HG03045 (cell line): Measurements from ENCODE around the gene SERGEF.
"Not testable (repeated sequence)": the region's sequence is repeated elsewhere in the genome, so short reads cannot be mapped to it uniquely, and the experiment has no call there.

Source experiments
- ATAC-seq: cut with Tn5 transposase; IDR thresholded peaks from one replicate; pipeline ENCODE4 v1.9.1; 2021; ENCODE audit warnings: mild to moderate bottlenecking, moderate library complexity; ENCODE audit not compliant: unreplicated experiment

SERGEF gene

DNA sequence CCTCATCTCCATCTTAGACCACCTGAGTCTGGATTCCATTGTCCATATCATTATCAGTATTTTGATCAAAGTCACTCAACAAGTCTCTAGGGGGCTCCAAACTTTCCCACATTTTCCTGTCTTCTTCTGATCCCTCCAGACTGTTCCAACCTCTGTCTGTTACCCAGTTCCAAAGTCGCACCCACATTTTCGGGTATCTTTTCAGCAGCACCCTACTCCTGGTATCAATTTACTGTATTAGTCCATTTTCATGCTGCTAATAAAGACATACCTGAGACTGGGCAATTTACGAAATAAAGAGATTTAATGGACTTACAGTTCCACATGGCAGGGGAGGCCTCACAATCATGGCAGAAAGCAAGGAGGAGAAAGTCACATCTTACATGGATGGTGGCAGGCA lies 144.4 kb downstream of the SERGEF start:
- ATAC-seq = not testable (repeated sequence)

DNA sequence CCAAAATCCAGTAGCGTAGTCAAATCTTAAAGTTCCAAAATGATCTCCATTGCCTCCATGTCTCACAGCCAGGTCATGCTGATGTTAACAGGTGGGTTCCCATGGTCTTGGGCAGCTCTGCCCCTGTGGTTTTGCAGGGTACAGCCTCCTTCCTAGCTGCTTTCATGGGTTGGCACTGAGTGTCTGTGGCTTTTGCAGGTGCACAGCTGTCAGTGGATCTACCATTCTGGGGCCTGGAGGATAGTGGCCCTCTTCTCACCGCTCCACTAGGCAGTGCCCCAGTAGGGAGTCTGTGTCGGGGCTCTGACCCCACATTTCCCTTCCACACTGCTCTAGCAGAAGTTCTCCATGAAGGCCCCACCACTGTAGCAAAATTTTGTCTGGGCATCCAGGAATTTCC lies 145.5 kb downstream of the SERGEF start:
- ATAC-seq = no peak

DNA sequence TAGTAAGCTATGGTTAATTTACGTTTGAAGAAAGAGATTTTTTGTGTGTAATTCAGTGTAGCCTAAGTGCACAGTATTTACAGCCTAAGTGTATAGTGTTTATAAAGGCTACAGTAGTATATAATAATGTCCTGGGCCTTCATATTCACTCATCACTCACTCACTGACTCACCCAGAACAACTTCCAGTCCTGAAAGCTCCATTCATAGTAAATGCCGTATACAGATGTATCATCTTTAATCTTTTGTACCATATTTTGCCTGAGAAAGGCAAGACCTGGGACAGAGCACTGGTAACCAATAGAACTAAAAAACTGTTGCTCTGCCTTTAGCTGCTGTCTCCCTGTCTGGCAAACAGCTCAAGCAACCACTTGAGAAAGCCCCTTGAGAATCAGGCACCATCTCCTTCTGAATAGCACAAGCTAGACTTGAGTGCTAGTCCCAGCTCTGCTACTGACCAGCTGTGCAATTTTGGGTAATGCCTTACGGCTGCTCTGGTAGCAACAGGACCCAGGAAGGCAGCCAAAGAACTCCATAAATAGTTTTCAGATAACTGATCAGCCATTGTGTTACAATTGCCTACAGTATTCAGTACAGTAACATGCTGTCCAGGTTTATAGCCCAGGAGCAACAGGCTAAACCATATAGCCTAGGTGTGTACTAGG lies 146.9 kb downstream of the SERGEF start:
- no peak for ATAC-seq

DNA sequence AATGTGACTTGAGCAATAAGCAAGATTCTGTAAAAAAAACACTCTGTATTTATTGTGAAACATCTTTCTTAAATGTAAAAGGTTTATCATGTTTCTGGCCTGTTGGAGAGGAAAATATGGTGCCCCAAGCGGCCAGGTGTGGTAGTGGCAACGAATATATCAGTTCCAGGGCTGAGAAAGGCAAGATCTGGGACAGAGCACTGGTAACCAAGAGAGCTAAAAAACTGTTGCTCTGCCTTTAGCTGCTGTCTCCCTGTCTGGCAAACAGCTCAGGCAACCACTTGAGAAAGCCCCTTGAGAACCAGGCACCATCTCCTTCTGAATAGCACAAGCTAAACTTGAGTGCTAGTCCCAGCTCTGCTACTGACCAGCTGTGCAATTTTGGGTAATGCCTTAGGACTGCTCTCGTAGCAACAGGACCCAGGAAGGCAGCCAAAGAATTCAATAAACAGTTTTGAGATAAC lies 148.3 kb downstream of the SERGEF start:
- no peak for ATAC-seq

DNA sequence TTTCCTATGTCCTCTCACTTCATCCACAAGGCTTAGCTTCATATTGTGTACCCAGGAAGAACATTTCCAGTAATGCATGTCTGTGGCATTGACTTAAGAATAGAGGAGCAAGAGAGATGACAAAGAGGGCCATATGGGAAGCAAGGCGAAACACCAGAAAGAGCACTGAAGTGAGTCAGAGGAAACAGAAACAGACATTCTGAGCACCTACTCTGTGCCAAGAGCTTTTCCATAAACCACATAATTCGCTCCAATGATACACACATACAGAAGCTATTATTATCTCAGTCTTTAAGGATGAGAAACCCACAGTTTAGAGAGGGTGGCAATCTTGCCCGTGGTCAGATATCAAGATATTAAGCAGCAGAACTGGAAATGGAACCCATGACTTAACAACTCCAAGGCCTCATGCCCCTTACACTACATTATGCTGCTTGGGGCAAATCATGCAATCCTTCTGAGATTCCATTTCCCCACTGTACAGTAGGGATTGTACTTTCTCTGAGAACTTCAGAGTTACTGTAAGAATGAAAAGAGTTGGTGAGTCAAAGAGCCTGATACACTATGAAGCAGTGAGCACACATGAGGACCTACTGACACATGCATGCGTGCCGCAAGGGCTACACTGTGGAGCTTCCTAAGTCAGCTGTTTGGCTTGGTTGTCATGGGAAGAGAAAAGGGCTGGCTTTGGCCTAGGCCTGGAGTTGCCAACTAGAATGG lies 151.7 kb downstream of the SERGEF start:
- ATAC-seq = no peak

DNA sequence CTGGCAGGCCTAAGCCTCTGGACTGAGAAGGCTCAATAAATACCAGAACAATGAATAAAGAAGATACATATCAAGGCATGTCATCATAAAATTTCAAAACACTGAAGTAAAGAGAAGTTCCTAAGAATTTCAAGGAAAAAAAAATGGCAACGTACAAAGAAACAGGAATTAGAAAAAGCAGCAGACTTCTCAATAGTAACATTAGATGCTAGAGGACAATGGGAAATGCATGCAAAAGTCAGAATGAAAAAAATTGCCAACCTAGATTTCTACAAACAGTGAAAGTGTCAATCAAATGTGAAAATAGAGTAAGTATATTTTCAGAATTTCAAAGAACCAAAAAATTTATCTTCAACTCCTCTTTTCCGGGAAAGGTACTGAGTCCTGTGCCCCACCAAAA lies 153.3 kb downstream of the SERGEF start:
- ATAC-seq = no peak

DNA sequence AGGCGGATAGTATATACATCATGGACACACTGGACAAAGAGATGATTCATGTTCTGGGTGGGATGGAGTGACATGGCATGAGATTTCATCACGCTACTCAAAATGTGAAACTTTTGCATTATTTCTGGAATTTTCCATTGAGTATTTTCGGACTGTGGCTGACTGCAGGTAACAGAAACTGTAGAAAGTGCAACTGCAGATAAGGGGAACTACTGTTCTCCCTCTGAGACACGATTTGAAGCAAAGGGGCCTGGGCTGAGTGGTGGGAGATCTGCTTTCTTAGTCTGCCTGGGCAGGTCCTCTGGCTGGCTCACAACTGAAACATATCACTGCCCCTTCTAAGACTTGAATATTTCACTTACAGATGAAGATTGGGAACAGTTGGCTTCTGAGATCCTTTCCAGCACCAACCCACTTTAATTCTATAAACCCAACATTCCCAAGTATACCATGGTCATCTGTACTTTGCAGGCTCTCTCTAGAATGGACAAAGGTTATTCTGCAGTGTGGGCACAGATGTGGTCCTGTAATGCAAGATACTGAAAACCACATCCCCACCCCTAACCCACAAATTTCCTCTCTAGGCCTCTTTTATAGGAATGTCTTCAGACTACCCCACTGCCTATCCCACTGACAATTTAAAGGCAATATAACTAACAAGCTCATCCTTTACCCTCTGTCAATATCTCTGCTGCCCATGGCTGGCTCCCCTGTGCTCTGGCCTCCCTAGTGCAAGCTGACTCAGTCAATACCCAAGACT lies 157.1 kb downstream of the SERGEF start:
- no peak for ATAC-seq

DNA sequence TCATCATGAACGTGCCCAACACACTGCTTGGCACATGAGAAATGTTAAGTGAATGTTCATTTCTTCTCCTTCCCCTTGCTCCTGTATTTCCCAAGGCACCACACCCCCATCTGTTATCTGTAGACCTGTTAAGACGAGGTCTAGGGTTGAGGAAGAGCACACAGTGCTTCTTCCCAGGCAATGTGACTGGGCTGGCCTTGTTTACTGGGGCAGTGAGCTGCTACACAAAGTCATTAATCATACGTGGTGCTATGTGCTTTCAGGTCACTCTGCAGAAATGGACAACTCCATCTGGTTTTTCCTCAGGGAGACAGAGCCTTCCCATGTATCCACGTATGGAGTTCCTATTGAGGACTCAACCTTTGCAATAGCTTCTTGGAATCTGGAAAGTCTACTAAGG lies 159.6 kb downstream of the SERGEF start:
- no peak for ATAC-seq

DNA sequence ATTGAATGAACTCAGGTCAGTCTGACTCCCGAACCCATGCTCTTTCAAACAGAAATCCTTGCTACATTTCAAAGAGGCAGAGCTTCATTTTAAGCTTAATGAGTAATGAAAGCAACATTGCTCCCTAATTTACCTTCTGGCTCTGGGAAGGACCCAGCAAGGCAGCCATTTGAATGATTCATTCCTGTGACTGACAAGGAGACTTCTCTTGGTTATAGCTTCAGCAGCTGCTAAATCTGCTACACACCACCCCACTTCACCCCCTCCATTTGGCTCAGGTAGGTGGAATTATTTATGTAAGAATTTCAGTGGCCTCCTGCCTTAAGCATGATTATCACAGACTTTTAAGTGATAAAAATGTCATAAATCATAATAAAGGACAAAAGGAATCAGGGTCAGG lies 160.6 kb downstream of the SERGEF start:
- ATAC-seq = no peak

DNA sequence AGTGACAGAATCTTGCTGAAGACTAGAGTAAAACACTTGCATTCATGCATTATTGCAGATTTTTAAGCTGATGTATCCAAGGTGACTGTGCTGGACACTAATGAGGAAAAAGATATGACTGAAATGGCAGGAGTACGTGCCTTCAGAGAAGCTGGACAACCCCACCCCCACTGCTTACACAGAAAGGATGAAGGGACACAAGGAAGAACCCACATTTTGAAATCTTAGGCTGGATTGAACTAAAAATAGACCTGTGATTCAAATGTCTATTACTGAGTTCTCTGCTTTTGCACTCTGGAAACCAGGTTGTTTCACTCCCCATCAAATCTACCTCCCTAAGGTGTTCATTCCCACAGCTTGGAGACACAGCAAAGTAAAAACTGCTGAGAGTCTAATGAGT lies 161.2 kb downstream of the SERGEF start:
- ATAC-seq = no peak

DNA sequence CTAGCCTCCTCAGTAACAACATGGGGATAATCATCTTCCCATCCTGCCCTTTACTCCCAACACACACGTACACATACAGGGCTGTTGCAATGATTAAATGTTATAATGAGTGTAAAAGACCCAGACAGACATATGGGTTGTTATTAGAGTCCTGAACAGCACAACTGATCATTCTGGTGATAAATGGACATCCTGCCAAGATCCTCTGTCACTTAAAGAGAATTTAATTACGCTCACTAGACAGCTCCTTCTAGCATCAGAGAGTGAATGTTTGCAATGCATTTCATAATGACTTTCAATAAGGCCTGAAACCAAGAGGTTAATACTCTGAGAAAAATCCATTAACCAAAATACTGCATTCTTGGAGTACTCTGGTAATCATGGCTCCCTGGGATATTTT lies 162.5 kb downstream of the SERGEF start:
- no peak for ATAC-seq

DNA sequence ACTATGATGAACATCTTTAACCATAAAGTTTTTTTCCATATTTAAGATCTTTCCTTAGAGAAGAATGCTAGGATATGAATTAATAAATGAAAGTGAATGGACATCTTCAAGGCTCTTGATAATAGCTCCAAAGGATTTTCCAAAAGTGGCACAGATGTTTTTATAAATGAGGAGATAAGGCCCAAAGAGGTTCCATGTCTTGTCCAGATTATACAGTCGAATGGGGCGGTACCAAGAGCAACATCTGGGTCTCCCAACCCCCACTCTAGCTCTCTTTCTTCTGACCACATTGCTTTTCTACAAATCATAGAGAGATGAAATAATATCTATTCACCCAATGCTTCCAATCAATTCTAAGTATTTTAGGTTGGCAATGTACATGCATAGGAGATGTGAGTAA lies 164.1 kb downstream of the SERGEF start:
- no peak for ATAC-seq

DNA sequence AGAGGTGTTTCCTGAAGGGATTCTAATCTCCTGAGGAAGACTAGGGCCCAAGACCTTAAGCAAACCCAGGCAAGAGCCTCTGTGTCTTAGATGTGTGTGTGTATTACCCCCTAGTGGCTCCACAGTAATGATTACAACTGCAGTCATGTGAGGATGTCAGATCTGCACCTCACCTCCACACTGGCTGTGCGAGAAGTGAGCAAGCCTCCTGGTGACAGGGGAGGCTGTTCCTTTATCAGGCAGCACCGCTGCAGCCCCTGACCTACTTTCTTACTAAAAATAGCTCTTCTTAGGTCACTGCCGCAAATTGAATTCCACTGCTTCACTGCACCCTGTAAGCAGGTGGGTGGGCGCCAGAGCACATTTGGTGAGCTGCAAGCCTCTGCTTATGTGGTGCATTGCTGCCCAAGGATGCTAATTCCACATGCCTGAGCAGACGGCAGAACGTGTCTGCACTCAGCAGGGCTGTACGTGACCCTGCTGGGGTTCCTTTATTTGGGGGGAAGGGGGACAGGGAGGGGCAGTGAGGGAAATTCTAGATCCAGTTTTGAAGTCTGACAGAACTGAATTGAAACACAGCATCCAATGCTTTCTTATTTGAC lies 165.9 kb downstream of the SERGEF start:
- no peak for ATAC-seq

DNA sequence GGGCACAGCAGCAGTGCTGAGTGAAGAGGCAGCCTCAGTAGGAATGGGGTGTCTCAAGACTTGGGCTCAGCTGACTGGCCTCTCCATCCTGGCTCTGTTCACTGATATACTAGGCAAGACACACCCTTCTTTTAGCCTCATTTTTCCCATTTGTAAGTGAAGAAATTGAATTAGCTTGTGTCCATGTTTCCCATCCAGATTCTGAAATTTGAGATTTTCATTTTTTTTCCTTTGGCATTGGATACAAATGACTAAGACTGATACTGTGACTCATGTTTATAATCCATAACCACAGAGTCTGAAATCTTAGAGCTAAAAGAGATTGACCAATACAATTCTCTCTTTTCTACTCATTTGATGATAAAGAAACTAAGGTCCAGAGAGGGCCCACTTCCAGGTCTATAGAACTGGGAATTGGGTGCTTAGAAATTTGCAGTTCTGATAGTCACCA lies 167.4 kb downstream of the SERGEF start:
- ATAC-seq = no peak

DNA sequence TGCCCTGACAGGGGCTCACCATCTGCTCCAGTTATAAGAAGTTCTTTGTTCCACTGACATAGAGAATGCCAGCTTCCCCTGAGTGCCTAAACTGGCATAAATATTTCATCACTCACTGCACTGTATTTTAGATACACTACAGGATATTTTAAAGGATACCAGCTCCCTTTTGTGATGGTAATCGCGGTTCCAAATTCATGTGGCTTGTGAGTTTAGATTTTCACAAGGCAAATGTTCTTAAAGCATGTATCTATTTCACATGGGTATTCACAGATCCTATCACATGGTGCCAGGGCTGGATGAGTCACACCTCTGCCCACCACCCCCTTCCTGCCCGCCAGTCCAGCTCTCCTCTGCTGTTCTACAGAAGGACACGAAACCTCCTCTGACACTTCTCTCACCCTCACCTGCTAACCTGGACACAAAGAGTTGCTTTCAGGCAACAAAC lies 172.7 kb downstream of the SERGEF start:
- no peak for ATAC-seq

DNA sequence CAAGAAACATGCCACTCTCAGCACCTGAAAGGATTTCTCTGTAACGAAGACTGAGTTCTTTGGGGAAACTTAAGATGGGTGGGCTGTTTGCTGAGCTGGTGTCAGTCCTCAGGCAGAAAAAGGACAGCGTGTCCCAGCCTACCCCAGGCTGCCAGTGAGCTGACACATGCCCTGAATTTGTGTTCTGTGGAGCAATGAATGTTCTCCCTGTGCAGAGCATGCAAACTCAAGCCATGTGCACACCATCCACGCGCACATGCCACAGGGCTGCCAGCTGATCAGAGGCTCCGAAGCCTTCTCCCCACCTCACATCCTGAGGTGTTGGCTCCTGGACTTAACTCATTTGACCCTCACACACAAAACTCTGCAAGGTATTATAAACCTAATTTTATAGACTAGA lies 173.4 kb downstream of the SERGEF start:
- ATAC-seq = no peak

DNA sequence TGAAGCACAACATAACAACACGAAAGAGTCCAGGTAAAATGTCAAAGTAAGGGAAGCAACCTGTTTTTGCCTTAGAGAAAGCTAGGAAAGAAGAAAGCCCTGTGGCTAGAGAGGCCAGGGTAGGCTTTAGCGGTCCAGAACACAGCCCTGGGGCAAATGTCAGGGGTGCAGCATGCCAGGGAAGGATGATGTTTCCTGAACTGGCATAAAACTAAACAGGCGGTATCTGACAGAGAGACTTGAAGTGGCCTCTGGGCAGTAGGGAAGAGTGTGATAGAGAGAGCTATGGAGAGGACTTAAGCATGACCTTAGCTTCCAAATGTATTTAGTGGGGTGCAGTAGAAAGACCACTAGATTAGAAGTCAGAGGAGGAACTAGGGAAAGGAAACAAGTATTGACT lies 174.7 kb downstream of the SERGEF start:
- ATAC-seq = no peak

DNA sequence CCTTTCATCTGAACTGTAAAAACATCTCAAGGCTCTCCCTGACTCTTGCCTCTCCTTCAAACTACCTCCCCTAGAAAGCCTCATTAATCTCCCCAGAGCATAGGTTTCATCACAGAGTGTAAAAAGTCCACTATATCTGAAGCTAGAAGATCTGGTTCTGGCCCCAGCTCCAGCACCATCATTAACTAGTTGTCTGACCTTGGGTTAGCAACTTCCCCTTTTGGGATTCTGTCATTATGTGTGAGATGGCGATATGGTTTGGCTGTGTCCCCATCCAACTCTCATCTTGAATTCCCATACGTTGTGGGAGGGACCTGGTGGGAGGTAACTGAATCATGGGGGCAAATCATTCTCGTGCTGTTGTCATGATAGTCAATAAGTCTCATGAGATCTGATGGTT lies 181.0 kb downstream of the SERGEF start:
- ATAC-seq = no peak

DNA sequence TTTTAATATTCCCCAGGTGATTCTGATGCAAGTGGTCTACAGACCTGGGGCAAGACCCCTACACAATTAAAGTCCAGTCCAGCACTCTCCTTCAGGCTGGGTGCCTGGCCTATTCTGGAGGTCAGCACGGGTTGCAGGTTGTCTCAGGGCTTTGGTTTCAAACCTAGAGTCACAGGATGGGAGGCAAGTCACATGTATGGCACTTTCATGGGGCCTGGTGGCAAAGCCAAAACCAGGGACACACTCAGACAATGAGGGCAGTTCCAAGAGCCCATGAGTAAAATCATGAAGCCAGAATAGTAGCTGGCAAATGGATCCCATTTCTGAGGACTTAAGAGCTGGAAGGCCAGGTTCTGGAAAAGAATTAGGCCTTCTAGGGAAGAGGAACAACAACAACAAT lies 181.6 kb downstream of the SERGEF start:
- ATAC-seq = no peak

DNA sequence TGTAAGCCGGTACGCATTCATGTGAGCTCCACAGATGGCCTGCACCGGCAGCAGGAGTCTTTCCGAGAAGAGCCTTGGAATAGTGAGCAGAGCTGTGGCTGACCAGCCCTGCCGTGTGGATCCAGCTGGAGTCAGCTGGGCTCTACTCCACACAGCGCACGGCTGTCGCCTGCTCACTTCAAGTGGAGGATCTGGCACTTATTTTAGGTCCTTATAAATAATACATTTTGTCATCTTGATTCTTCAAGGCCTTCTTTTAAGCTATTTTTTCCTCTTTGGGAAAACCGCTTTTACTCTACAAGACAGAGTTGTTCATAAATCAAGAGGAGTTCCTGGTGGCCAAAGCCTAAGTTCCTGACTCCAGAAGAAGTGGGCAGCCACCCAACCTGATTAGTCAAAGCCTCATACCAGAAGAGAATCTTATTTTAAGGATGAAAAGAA lies 184.5 kb downstream of the SERGEF start:
- ATAC-seq = no peak

DNA sequence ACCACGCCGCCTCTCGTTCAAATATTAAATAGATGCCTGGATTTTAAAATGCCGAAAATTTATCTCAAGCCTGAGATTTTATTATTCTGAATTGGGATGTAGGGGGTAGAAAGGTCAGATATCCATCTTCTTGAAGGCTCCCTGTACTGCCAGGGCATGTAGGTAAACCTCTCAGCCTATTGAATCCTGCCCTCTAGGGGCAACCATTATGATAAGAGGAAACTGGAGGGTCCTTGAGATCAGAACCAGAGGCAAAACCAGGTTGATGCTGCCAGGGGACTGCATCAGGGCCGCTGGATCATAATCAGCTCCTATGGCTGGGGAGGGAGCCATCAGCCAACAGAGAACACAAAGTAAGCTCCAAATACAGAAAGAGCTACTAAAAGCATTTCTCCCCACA lies 185.8 kb downstream of the SERGEF start:
- no peak for ATAC-seq
